Measurements from ENCODE around the gene USP25.

USP25 gene

GRCh38 chr21:15729674-15730483 is at the start of gene USP25:
USP25 (plus strand) TSS chr21:15729982; CDS start chr21:15730394, 412 bp downstream.
- DNase-seq = no peak

- DNase-seq = no peak
Observed at GRCh38 chr21:15682186-15682895, 47.4 kb upstream of the USP25 start.

- no peak for DNase-seq
Observed at GRCh38 chr21:15682977-15683376, 46.8 kb upstream of the USP25 start.

- no peak for DNase-seq
Observed at GRCh38 chr21:15686506-15686905, 43.3 kb upstream of the USP25 start.

GRCh38 chr21:15687208-15687607 is 42.6 kb upstream of the USP25 start:
- DNase-seq = no peak

- no peak for DNase-seq
Observed at GRCh38 chr21:15688016-15688415, 41.8 kb upstream of the USP25 start.

GRCh38 chr21:15688809-15689208 is 41.0 kb upstream of the USP25 start:
- DNase-seq = no peak

- DNase-seq = no peak
Observed at GRCh38 chr21:15692711-15693110, 37.1 kb upstream of the USP25 start.

- no peak for DNase-seq
Observed at GRCh38 chr21:15695241-15695640, 34.5 kb upstream of the USP25 start.

GRCh38 chr21:15701830-15702229 is 28.0 kb upstream of the USP25 start:
- no peak for DNase-seq

GRCh38 chr21:15703932-15704331 is 25.9 kb upstream of the USP25 start:
- no peak for DNase-seq

- no peak for DNase-seq
Observed at GRCh38 chr21:15706696-15707095, 23.1 kb upstream of the USP25 start.

GRCh38 chr21:15713412-15713811 is 16.4 kb upstream of the USP25 start:
- DNase-seq = no peak

GRCh38 chr21:15718711-15719110 is 11.1 kb upstream of the USP25 start:
- no peak for DNase-seq

GRCh38 chr21:15719976-15720375 is 9.8 kb upstream of the USP25 start:
- DNase-seq = no peak

GRCh38 chr21:15722591-15723324 is 7.0 kb upstream of the USP25 start:
- no peak for DNase-seq

- DNase-seq = no peak
Observed at GRCh38 chr21:15725949-15726348, 3.8 kb upstream of the USP25 start.

- no peak for DNase-seq
Observed at GRCh38 chr21:15728046-15728445, 1.7 kb upstream of the USP25 start.

GRCh38 chr21:15729346-15729673 is 472 bp upstream of the USP25 start:
- DNase-seq = no peak

GRCh38 chr21:15730484-15731242 is 881 bp downstream of the USP25 start:
- DNase-seq = no peak

- no peak for DNase-seq
Observed at GRCh38 chr21:15731243-15731613, 1.4 kb downstream of the USP25 start.

GRCh38 chr21:15732290-15732995 is 2.7 kb downstream of the USP25 start:
- no peak for DNase-seq

- DNase-seq = no peak
Observed at GRCh38 chr21:15732996-15733329, 3.2 kb downstream of the USP25 start.
